ENCODE results near the gene TP63. TPM values are rescaled to one million over a fixed set of nuclear protein-coding genes. Genes with fewer than 3 reads are reported as not detected.
"Not testable (repeated sequence)": the region's sequence is repeated elsewhere in the genome, so short reads cannot be mapped to it uniquely, and the experiment has no call there.

Gene TP63
- polyA plus RNA-seq, 1 experiment: not detected

DNA sequence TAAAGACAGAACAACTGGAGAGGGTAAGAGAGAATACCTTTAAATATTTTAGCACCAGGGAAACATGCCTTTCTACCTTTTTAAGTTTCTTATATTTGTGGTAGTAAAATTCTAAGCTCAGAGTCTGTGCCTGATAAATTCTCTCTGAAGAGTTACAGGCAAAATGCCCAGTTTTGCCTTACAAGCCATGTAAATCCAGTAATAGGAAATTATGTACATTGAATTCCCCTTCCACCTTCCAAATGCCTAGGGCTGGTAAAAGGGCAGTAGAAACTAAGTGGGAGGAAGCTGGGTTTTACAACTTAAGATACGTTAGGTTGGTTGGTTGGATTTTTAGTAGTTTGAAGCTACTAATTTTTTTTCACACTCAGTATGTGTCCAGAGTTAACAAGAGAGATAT is 43.1 kb upstream of the TP63 start:
- CTCF ChIA-PET: no interaction called here
- TF ChIP-seq, protein P1, sequence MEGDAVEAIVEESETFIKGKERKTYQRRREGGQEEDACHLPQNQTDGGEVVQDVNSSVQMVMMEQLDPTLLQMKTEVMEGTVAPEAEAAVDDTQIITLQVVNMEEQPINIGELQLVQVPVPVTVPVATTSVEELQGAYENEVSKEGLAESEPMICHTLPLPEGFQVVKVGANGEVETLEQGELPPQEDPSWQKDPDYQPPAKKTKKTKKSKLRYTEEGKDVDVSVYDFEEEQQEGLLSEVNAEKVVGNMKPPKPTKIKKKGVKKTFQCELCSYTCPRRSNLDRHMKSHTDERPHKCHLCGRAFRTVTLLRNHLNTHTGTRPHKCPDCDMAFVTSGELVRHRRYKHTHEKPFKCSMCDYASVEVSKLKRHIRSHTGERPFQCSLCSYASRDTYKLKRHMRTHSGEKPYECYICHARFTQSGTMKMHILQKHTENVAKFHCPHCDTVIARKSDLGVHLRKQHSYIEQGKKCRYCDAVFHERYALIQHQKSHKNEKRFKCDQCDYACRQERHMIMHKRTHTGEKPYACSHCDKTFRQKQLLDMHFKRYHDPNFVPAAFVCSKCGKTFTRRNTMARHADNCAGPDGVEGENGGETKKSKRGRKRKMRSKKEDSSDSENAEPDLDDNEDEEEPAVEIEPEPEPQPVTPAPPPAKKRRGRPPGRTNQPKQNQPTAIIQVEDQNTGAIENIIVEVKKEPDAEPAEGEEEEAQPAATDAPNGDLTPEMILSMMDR (IDR thresholded peaks at IDR 0.05; ENCODE audit: insufficient read depth, low read depth, low read length): no peak

DNA sequence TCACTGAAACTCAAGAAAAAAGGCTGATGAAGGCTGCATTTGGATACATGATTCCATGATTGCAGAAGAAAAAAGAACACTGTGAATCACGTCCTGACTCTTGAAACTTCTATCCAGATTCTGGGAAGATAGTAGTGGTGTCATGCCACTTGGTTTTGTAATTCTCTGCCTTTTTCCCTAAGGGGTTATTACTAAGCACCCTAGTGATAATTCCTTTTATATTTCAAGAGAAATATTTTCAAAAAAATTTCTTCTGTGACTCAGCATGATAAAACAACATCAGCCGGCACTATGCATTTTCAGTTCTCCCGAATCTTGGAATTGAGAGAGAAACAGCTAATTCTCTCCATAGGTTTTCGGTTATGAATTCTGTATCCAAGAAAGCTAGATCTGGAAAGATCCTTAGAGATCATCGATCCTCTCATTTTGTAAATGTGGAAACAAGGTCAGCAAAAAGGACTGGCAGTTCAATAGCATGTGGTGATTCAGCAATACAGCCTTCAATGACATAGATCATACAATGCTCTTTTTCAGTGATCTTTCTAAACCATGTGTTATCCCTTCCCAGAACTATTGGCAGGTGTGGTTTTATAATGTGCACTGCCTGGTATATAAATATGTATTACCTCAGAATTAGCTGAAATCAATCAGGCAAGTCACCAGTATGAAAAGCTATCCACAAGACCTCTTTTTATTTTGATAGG is 42.6 kb upstream of the TP63 start:
- TF ChIP-seq, protein P1 (IDR thresholded peaks at IDR 0.05; ENCODE audit: insufficient read depth, low read depth, low read length): no peak
- Histone ChIP-seq H3K36me3 (ENCODE audit: control insufficient read depth, insufficient read depth, low read length) (no peaks in the 10 kb centered on the region), H3K27me3 (ENCODE audit: control insufficient read depth, insufficient read depth, low read length) (no peaks in the 10 kb centered on the region), H3K4me3 (ENCODE audit: low read depth, low read length) (no peak overlapping the region)
- ChIA-PET CTCF (no interaction called here), POLR2A (no interaction called here)
- peak; percentile 40 for DNase-seq (ENCODE audit: low read depth)

More for the DNA sequence above, 43.1 kb upstream of the TP63 start:
- no peak for DNase-seq (ENCODE audit: low read depth)
- POLR2A ChIA-PET: no interaction called here
- no peaks in the 10 kb centered on the region for H3K27me3 ChIP-seq (ENCODE audit: control insufficient read depth, insufficient read depth, low read length)
- no peaks in the 10 kb centered on the region for H3K36me3 ChIP-seq (ENCODE audit: control insufficient read depth, insufficient read depth, low read length)
- H3K4me3 ChIP-seq (ENCODE audit: low read depth, low read length): no peak overlapping the region

DNA sequence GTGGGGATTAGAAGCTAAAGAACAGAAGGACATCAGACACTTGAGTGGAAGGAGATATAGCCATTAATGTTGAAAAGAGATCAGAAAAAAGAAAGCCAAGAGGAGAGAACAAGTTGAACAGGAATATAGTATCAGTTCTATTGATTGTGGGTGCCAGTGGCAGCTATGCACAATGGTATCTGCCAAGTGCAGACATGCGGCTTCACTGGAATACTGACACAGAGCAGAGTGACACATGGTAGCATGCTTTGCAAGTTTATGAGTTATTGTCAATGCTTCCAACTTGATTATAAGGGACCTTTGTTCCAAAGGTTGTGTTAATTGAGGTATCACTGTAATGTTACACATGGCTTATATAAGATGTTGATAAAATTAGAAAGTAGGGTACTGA is 42.0 kb upstream of the TP63 start:
- ChIA-PET POLR2A (no interaction called here), CTCF (no interaction called here)
- Histone ChIP-seq H3K27me3 (ENCODE audit: control insufficient read depth, insufficient read depth, low read length) (no peaks in the 10 kb centered on the region), H3K36me3 (ENCODE audit: control insufficient read depth, insufficient read depth, low read length) (no peaks in the 10 kb centered on the region), H3K4me3 (ENCODE audit: low read depth, low read length) (no peak overlapping the region)
- no peak for DNase-seq (ENCODE audit: low read depth)
- TF ChIP-seq, protein P1 (IDR thresholded peaks at IDR 0.05; ENCODE audit: insufficient read depth, low read depth, low read length): no peak

DNA sequence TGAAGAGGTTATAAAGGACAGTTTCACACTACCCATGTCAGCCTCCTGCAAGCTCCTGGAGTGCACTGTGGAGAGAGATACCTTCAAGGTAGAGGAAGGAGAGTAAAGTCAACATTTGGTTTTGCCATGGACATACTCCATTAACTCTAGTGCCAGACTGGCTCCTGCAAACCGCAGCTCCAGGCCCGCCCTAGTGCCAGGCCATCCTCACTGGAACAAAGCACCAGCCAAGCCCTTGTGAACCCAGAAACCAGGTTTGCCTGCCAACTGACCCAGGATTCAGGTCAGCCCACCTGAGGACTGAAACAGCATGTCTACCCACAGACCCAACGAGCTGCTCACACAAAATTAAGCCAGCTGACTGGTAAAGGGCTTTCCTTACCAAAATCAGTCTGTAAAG is 41.0 kb upstream of the TP63 start:
- POLR2A ChIA-PET: no interaction called here
- no peak for DNase-seq (ENCODE audit: low read depth)
- Histone ChIP-seq H3K4me3 (ENCODE audit: low read depth, low read length) (no peak overlapping the region), H3K27me3 (ENCODE audit: control insufficient read depth, insufficient read depth, low read length) (no peaks in the 10 kb centered on the region), H3K36me3 (ENCODE audit: control insufficient read depth, insufficient read depth, low read length) (no peaks in the 10 kb centered on the region)
- TF ChIP-seq, protein P1 (IDR thresholded peaks at IDR 0.05; ENCODE audit: insufficient read depth, low read depth, low read length): no peak
- CTCF ChIA-PET: no interaction called here

DNA sequence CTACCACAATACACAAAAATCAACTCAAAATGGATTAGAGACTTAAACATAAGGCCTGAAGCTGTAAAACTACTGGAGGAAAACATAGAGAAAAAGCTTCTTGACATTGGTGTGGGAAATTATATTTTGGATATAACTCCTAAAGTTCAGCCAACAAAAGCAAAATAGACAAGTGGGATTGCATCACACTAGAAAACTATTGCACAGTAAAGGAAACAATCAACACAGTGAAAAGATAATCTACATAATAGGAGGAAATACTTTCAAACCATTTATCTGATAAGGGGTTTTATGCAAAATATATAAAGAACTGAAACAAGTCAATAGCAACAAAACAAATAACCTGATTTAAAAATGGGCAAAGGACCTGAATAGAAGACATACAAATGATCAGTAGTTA is 37.6 kb upstream of the TP63 start:
- H3K27me3 ChIP-seq (ENCODE audit: control insufficient read depth, insufficient read depth, low read length): no peaks in the 10 kb centered on the region
- ChIA-PET CTCF (interaction anchor here (1.6 kb wide), 1 partner anchor 27 kb away, joined by 4 read pairs; no protein-coding TSS in a partner anchor), POLR2A (no interaction called here)
- no peaks in the 10 kb centered on the region for H3K36me3 ChIP-seq (ENCODE audit: control insufficient read depth, insufficient read depth, low read length)
- TF ChIP-seq, protein P1 (IDR thresholded peaks at IDR 0.05; ENCODE audit: insufficient read depth, low read depth, low read length): no peak
- no peak for DNase-seq (ENCODE audit: low read depth)
- H3K4me3 ChIP-seq (ENCODE audit: low read depth, low read length): no peak overlapping the region

DNA sequence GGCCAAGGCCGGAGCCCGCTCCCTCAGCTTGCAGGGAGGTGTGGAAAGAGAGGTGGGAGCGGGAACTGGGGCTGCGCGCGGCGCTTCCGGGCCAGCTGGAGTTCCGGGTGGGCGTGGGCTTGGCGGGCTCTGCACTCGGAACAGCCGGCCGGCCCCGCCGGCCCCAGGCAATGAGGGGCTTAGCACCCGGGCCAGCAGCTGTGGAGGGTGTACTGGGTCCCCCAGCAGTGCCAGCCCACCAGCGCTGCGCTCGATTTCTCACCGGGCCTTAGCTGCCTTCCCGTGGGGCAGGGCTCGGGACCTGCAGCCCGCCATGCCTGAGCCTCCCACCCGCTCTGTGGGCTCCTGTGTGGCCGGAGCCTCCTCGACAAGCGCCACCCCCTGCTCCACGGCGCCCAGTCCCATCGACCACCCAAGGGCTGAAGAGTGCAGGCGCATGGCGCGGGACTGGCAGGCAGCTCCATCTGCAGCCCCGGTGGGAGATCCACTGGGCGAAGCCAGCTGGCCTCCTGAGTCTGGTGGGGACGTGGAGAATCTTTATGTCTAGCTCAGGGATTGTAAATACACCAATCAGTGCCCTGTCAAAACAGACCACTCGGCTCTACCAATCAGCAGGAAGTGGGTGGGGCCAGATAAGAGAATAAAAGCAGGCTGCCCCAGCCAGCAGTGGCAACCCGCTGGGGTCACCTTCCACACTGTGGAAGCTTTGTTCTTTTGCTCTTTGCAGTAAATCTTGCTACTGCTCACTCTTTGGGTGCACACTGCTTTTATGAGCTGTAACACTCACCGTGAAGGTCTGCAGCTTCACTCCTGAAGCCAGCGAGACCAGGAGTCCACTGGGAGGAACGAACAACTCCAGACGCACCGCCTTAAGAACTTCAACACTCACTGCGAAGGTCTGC is 34.9 kb upstream of the TP63 start:
- CTCF ChIA-PET, POLR2A ChIA-PET: not testable (repeated sequence)

More for the DNA sequence above, 34.9 kb upstream of the TP63 start:
- not testable (repeated sequence) for DNase-seq (ENCODE audit: low read depth); H3K4me3 ChIP-seq (ENCODE audit: low read depth, low read length); H3K36me3 ChIP-seq (ENCODE audit: control insufficient read depth, insufficient read depth, low read length); H3K27me3 ChIP-seq (ENCODE audit: control insufficient read depth, insufficient read depth, low read length)
